DMS79 (cell line): ENCODE results near the gene TIMM8A.
"Not testable (repeated sequence)": the region's sequence is repeated elsewhere in the genome, so short reads cannot be mapped to it uniquely, and the experiment has no call there.

Source experiments
- DNase-seq: peaks from one replicate; lab custom pipeline; 2025; lab: John Stamatoyannopoulos, UW

Gene TIMM8A

DNA sequence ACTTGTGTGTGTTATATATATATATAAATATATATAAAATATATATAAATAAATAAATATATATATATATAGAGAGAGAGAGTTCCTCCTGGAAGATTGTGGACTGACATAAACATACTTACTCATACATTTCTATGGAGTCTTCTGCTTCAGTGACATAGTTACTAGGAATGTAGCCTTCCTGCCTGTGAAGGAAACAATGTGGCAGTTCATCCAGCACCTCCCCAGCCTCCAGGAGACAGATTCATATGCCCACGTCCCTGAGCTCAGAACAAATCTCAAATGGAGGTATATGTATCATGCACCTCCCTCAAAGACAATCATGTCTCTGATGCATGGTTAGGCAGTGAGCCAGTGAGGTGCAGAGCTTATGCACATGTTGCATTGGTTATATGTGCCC, 11.4 kb upstream of the TIMM8A start:
- no peak for DNase-seq

DNA sequence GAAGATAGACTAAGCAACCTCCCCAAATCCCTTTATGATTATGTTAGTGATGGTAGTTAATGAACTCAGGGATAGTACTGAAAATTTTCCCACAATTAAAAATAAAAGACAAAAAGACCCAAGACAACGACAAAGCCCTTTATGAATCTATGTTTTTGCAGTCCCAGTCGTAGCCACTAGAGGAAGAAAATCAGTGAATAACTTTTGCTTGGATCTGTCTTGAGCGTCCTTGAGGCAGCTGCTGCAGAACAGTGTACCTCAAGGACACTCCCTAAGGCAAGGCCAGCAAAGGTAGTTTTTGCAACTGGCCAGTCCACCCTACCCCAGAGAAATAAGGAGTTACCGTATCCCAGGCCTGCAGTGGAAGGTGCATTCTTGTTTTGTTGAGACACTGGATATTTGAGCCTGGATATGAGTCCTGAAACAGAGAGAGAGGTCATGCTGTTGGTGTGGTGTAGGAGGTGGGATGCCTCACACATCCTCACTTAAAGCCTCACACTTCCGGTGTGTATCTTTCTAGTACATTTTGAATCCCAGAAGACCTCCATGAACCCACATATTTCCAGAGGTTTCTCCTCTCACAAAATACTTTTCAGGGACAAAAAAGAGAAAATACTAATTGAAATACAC, 8.7 kb upstream of the TIMM8A start:
- DNase-seq, result no peak

DNA sequence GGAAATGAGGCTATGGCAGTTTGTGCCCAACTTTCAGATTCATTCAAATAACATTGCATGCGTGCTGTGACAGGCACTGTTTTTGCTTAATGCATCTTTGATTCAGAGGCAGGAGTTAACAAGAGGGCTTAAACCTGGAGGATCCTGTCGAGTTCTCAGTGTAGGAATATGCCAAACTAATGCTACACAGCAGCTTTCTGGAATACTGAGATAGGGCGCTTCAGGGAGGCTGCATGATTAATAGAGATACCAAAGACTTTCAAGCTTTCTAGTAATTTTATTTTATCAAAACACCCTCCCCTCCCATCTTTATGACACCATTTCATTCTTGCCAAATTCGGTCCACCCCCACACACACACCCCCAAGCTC, 636 bp upstream of the TIMM8A start:
- DNase-seq, result no peak

DNA sequence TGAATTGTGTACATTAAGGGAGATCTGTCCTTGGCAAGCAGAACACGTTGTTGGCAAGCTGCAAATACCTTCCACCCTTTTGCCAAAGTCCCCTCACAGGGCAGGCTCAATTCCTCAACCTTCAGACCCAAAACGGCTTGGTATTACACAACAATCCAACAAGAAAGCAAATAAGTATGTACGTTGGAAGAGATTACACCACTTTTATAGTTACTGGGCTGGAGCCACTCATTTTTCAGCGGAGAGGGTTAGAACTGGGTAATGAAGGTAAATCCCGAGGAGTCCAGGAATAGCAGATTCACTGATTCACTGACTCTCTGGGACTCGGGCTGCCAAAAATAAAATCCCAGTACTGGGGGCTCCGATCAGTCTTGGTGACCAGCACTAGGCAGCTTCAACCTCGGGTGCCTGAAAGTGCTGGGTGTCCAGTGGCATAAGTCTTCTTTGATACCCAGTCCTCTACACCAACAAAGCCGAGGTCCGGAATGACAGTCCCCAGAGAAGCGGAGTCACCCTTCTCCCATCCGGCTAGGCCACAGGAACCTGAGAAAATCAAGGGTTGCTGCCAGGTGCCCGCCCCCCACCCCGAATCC, 587 bp downstream of the TIMM8A start:
- no peak for DNase-seq

DNA sequence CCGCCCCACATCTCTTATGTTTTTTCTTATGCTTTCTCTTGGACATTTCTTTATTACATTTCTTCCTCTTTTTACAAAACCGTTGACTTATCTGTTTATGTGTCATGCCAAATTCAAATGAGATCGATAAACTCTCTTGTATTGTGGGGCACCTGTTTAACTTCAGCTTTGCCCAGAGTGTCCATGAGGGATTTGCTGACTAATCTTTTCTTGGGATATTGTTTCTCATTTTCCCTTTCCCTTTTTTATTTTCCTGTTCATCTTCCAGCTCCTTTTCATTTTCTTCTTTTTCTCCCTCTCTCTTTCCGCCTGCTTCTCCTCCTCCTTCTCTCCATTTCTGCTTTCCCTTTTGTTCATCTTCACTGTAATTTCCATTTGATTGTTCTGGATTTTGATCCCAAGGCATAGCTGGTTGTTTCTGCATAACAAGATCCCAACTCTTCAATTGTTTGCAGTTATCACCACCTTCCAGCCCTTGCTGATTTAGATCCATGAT, 10.7 kb downstream of the TIMM8A start:
- no peak for DNase-seq

DNA sequence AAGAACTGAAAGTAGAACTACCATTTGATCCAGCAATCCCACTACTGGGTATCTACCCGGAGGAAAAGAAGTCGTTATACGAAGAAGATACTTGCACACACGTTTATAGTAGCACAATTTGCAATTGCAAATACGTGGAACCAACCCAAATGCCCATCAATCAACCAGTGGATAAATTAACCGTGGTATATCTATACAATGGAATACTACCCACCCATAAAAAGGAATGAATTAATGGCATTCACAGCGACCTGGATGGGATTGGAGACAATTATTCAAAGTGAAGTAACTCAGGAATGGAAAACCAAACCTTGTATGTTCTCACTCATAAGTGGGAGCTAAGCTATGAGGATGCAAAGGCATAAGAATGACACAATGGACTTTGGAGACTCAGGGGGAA, 14.2 kb downstream of the TIMM8A start:
- not testable (repeated sequence) for DNase-seq

DNA sequence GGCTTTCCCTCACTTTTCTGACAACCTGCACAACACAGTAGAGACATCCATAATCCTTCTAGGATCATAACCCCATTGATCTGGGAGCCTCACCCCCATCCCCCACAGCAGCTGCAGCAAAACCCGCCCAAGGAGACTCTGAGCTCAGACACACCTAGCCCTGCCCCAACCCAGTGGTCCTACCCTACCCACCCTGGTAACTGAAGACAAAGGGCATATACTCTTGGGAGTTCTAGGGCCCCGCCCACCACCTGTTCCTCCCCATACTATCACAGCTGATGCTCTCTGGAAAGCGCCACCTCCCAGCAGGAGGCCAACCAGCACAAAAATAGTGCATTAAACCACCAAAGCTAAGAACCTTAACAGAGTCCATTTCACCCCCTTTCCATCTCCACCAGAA, 21.9 kb downstream of the TIMM8A start:
- DNase-seq, result not testable (repeated sequence)

DNA sequence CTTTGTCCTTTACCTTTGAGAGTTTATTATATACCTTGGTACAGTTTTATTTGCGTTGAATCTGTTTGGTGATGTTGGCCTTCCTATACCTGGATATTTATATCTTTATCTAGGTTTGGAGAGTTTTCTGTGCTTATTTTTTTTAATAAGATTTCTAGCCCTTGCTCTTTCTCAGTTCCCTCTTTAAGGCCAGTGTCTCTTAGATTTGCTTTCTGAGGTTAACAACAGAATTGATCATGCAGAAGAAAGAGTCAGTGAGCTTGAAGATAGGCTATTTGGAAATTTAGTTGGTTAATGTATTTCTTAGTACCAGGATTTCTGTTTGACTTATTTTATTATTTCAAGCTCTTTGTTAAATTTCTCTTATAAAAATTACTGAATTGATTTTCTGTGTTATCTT, 44.8 kb downstream of the TIMM8A start:
- DNase-seq, result no peak
